Body of pancreas (tissue), 4 donors: ENCODE results near the gene LARP4B. TPM values are rescaled to one million over a fixed set of nuclear protein-coding genes. Genes with fewer than 3 reads are reported as not detected.

Experiments used
- ATAC-seq: fragments of 150-250 bp; one replicate; pipeline ENCODE4 v1.9.1; 2016
- DNase-seq, 4 donors: peaks; one replicate each; pipeline ENCODE4 v3.0.0-alpha.2; 2019
- H3K27ac ChIP-seq, 4 donors: fragments of 200-600 bp; sonication (generic); 1 replicate in 3 of 4; 2 replicates in 1 of 4; pipeline versions ENCODE4 v1.5.1 to v1.6.1; 2016 to 2019; ENCODE audit warnings: mild to moderate bottlenecking in 1 of 4, mixed read lengths in 1 of 4, moderate library complexity in 1 of 4
- H3K27me3 ChIP-seq, 2 donors: fragments of 200-600 bp; sonication (generic); one replicate each; pipeline ENCODE4 v1.6.0; 2016; ENCODE audit warnings: mild to moderate bottlenecking in 1 of 2
- H3K36me3 ChIP-seq, 2 donors: fragments of 200-600 bp; sonication (generic); replicated peaks in 1 of 2; 2 replicates each; pipeline ENCODE4 v1.5.1; 2016; ENCODE audit warnings: low read depth in 2 of 2; ENCODE audit not compliant: insufficient read depth in 1 of 2
- H3K4me1 ChIP-seq: fragments of 200-600 bp; sonication (generic); one replicate; pipeline ENCODE4 v1.6.0; 2016
- H3K4me3 ChIP-seq, 2 donors: fragments of 200-600 bp; sonication (generic); 1 replicate in 1 of 2; 2 replicates in 1 of 2; pipeline ENCODE4 v1.5.1; 2016 to 2019
- H3K9me3 ChIP-seq, 3 donors: fragments of 200-600 bp; sonication (generic); 1 replicate in 2 of 3; 2 replicates in 1 of 3; pipeline ENCODE4 v1.5.1; 2016
- POLR2A ChIP-seq, 3 donors: fragments of 450-650 bp; IDR thresholded peaks; one replicate each; pipeline ENCODE4 v1.6.1; 2016; ENCODE audit warnings: antibody characterized with exemption in 3 of 3, mild to moderate bottlenecking in 2 of 3
- WGBS, 2 donors: methylation state at CpG; one replicate each; pipeline ENCODE4 v1.1.5; 2017; 5-methylcytosine and 5-hydroxymethylcytosine counted together
- intact Hi-C: fragments of 100-400 bp; cut with DNase I; formaldehyde crosslinking; loops from one replicate; pipeline ENCODE4 v1.15.1; 2023
- total RNA-seq, 2 donors: library from RNA; depleted of rRNA; stranded (reverse); fragments of >200 nt; gene quantifications; one replicate each; pipeline ENCODE4 v1.1.0, GENCODE V29; 2016
- TF ChIP-seq, protein P1 (sequence below), 7 experiments: fragments of 450-650 bp in 4 of 7; fragments of 200-600 bp in 3 of 7; sonication (generic) in 3 of 7; IDR thresholded peaks; one replicate each; pipeline ENCODE4 v1.5.1; 2016 to 2019; ENCODE audit warnings: antibody characterized with exemption in 7 of 7

The LARP4B gene
- total RNA-seq, 2 donors from 2014 or later = 41.0 to 61.6 TPM

DNA sequence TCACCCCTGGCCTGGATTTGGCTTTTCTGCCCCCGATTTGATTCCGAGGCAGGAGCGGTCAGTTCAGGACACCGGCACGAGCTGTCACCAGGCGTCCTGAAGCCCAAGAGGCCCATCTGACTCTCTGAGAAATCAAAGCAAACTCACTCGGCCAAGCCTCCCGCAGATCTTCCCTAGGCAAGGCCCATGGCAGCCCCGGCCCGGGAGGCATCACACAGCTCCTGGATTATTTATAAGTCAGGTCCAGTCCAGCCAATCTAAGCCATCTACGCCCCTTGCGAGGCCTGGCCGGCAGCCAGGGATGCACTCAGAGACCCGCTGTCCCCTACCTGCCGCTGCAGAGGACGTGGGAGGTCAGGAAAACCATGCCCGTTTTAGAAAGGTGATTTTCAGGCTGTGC lies 154.7 kb downstream of the LARP4B start:
- no peaks in the 10 kb centered on the region for H3K9me3 ChIP-seq
- no peaks in the 10 kb centered on the region for H3K36me3 ChIP-seq
- no peak overlapping the region for H3K27ac ChIP-seq
- intact Hi-C loops = no loop called here
- DNase-seq (no peak), ATAC-seq (no peak)
- H3K27me3 ChIP-seq = no peaks in the 10 kb centered on the region
- WGBS, 2 donors = 79 to 82% methylated on average over 2 to 17 of the region's 17 CpGs
- no peaks in the 10 kb centered on the region for H3K4me1 ChIP-seq
- TF ChIP-seq, protein P1, sequence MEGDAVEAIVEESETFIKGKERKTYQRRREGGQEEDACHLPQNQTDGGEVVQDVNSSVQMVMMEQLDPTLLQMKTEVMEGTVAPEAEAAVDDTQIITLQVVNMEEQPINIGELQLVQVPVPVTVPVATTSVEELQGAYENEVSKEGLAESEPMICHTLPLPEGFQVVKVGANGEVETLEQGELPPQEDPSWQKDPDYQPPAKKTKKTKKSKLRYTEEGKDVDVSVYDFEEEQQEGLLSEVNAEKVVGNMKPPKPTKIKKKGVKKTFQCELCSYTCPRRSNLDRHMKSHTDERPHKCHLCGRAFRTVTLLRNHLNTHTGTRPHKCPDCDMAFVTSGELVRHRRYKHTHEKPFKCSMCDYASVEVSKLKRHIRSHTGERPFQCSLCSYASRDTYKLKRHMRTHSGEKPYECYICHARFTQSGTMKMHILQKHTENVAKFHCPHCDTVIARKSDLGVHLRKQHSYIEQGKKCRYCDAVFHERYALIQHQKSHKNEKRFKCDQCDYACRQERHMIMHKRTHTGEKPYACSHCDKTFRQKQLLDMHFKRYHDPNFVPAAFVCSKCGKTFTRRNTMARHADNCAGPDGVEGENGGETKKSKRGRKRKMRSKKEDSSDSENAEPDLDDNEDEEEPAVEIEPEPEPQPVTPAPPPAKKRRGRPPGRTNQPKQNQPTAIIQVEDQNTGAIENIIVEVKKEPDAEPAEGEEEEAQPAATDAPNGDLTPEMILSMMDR (IDR thresholded peaks at IDR 0.05) = no peak
- no peak for TF ChIP-seq POLR2A (IDR thresholded peaks at IDR 0.05)
- no peak overlapping the region for H3K4me3 ChIP-seq

DNA sequence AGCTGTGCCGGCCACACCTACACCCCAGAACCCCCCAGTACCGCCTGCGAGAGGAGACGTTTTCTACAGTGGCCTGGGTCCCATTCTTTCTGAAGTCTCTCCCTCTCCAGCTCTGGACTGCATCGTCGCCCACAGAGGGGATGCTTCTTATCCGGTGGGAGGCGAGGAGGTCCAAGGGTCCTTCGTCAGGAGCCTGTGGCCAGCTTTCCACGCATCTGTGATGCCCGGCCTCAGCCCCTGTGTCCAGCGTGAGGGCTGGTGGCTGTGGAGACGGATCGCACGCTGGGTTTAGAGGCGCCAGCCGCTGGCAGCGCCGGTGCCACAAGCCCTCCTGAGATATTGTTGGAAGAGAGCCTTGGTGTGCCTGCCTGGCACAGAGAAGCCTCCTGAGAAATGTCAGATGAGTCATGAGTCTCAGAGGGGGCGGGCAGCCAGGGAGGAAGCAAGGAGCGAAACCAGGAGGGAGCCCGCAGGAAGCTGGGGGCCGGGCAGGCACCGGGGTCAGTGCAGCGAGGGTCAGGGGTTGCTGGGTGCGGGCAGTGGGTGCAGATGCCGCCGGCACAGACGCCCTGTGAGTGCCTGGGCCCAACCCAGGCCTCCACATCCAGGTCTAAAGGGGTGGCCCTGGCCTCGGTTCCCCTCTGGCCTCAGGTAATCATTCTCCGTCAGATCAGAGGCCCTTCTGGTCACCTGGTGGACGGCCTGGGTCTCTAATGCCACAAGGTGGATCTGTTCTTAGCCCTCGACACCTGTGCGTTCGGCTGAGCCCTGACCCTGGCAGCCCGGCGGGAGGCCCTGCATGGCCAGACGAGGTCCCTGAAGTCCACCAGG lies 156.0 kb downstream of the LARP4B start:
- DNase-seq (no peak), ATAC-seq (no peak)
- Histone ChIP-seq H3K36me3 (no peaks in the 10 kb centered on the region), H3K4me1 (no peaks in the 10 kb centered on the region), H3K9me3 (no peaks in the 10 kb centered on the region), H3K27me3 (no peaks in the 10 kb centered on the region), H3K4me3 (no peak overlapping the region), H3K27ac (no peak overlapping the region)
- 79 to 82% methylated on average over 29 to 37 of the region's 38 CpGs for whole genome bisulfite sequencing, 2 donors
- TF ChIP-seq POLR2A (IDR thresholded peaks at IDR 0.05) = no peak
- TF ChIP-seq, protein P1 (IDR thresholded peaks at IDR 0.05) = no peak
- intact Hi-C loops = no loop called here

DNA sequence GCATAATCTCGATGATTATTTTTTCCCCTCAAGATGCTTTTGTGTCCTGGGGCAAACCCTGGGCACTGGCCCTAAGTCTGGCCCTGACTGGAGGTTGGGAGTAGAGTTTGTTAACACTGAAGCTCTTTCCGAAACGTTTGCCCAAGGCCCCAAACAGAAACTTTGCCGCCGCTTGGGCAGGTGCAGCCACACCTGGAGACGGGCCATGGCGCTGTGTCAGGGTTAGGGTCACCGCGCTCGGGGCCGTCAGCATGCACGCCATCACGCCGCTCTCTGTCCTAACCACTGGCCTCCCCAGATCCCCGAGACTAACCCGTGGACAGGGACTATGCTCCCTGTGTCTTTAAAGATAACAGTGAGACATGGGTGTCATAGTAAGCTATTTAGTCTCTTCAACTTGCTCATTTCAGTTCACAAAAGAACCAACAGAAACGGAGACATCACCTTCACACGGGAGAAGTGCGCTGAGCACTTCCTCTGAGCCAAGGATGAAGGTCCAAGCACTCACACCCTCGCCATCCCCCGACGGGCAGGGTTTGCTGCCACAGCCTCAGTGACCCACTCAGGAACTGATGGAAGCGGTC lies 156.8 kb downstream of the LARP4B start:
- no peak for ATAC-seq
- Histone ChIP-seq H3K4me1 (no peaks in the 10 kb centered on the region), H3K36me3 (no peaks in the 10 kb centered on the region), H3K4me3 (no peak overlapping the region), H3K27me3 (no peaks in the 10 kb centered on the region), H3K27ac (no peak overlapping the region), H3K9me3 (no peaks in the 10 kb centered on the region)
- TF ChIP-seq, protein P1 (IDR thresholded peaks at IDR 0.05) = no peak
- no peak for TF ChIP-seq POLR2A (IDR thresholded peaks at IDR 0.05)
- DNase-seq = no peak
- intact Hi-C loops = no loop called here
- WGBS, 2 donors = 74 to 75% methylated on average over 14 to 23 of the region's 23 CpGs

DNA sequence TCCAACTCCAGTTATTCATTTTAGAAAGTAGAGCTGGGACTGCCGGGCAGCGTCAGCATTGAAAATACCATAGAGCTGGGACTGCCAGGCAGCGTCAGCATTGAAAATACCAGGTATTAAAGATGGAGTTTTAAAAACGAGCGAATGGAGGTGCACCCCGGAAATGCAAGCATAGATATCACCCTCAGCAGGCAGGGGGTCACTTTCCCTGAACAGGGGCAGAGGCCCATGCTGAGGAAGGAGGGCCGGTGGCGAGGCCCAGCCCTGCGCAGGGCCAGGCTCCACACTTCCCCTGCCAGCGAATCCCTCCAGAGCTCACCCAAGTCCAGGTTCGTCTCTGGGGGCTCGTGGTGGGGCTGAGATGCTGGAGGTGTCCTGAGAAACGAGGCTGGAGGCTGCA lies 157.3 kb downstream of the LARP4B start:
- intact Hi-C loops = no loop called here
- Histone ChIP-seq H3K27ac (no peak overlapping the region), H3K27me3 (no peaks in the 10 kb centered on the region), H3K4me1 (no peaks in the 10 kb centered on the region), H3K36me3 (no peaks in the 10 kb centered on the region), H3K9me3 (no peaks in the 10 kb centered on the region), H3K4me3 (no peak overlapping the region)
- ATAC-seq (no peak), DNase-seq (no peak)
- no peak for TF ChIP-seq POLR2A (IDR thresholded peaks at IDR 0.05)
- TF ChIP-seq, protein P1 (IDR thresholded peaks at IDR 0.05) = no peak
- WGBS, 2 donors = 71 to 78% methylated on average over 13 of the region's 13 CpGs
